HepG2 (cell line): ENCODE measurements around the gene MAVS. TPM values are rescaled to one million over a fixed set of nuclear protein-coding genes. Genes with fewer than 3 reads are reported as not detected.
A peak's percentile ranks its signal among the peaks of the same experiment; 100 is the strongest.

Experiments
- CREM ChIP-seq, 2 experiments: sonication (generic) in 1 of 2; formaldehyde crosslinking in 1 of 2; IDR thresholded peaks; 2 replicates each; pipeline versions ENCODE4 v1.4.0 to v1.6.1; 2016 to 2020; ENCODE audit warnings: antibody characterized with exemption in 1 of 2, mild to moderate bottlenecking in 1 of 2, missing genetic modification reagents in 1 of 2
- DDIT3 ChIP-seq: sonication (generic); formaldehyde crosslinking; IDR thresholded peaks from 2 replicates; pipeline ENCODE4 v1.4.0; 2020; ENCODE audit warnings: mild to moderate bottlenecking, missing genetic modification reagents
- ISL2 ChIP-seq: sonication (generic); formaldehyde crosslinking; IDR thresholded peaks from 2 replicates; pipeline ENCODE4 v1.5.0; 2020; ENCODE audit warnings: missing genetic modification reagents
- KDM4B ChIP-seq: sonication (generic); formaldehyde crosslinking; IDR thresholded peaks from 2 replicates; pipeline ENCODE4 v1.4.0; 2020; ENCODE audit warnings: missing genetic modification reagents
- LCORL ChIP-seq, 2 experiments: fragments of 450-650 bp in 1 of 2; sonication (generic) in 1 of 2; formaldehyde crosslinking in 1 of 2; IDR thresholded peaks; 2 replicates each; pipeline versions ENCODE4 v1.5.0 to v1.6.1; 2017 to 2020; ENCODE audit warnings: antibody characterized with exemption in 1 of 2, missing genetic modification reagents in 1 of 2
- MBD4 ChIP-seq: IDR thresholded peaks from 2 replicates; pipeline ENCODE4 v1.6.1; 2012; ENCODE audit warnings: low read length, inconsistent platforms, borderline replicate concordance
- MED1 ChIP-seq: sonication (generic); formaldehyde crosslinking; IDR thresholded peaks from 2 replicates; pipeline ENCODE4 v1.4.0; 2020; ENCODE audit warnings: missing genetic modification reagents
- PLRG1 ChIP-seq: fragments of 450-650 bp; conservative IDR thresholded peaks from 2 replicates; pipeline ENCODE4 v1.6.1; 2016
- PRDM4 ChIP-seq: sonication (generic); formaldehyde crosslinking; IDR thresholded peaks from 2 replicates; pipeline ENCODE4 v1.9.0; 2021; ENCODE audit warnings: missing genetic modification reagents, borderline replicate concordance
- RBM39 ChIP-seq: fragments of 200-400 bp; formaldehyde crosslinking; IDR thresholded peaks from one replicate; pipeline ENCODE4 v1.6.1; 2018; ENCODE audit warnings: antibody characterized with exemption, mild to moderate bottlenecking, low read depth, low read length; ENCODE audit not compliant: poor library complexity, severe bottlenecking
- RCOR2 ChIP-seq: IDR thresholded peaks from 2 replicates; pipeline ENCODE4 v1.6.1; 2016; ENCODE audit warnings: missing biosample characterization, missing genetic modification reagents
- SATB2 ChIP-seq: sonication (generic); formaldehyde crosslinking; IDR thresholded peaks from 2 replicates; pipeline ENCODE4 v1.5.0; 2020; ENCODE audit warnings: missing genetic modification reagents
- SOX6 ChIP-seq, 2 experiments: fragments of 450-650 bp in 1 of 2; sonication (generic) in 1 of 2; formaldehyde crosslinking in 1 of 2; IDR thresholded peaks; 2 replicates each; pipeline versions ENCODE4 v1.4.0 to v1.6.1; 2017 to 2020; ENCODE audit warnings: antibody characterized with exemption in 1 of 2, mild to moderate bottlenecking in 1 of 2, missing genetic modification reagents in 1 of 2
- SRF ChIP-seq: IDR thresholded peaks from 2 replicates; pipeline ENCODE4 v1.6.1; 2011; ENCODE audit warnings: mild to moderate bottlenecking, low read depth, low read length, moderate library complexity
- ZBED4 ChIP-seq: sonication (generic); formaldehyde crosslinking; IDR thresholded peaks from 2 replicates; pipeline ENCODE4 v1.4.0; 2020; ENCODE audit warnings: missing genetic modification reagents, borderline replicate concordance
- ZEB1 ChIP-seq: IDR thresholded peaks from 2 replicates; pipeline ENCODE4 v1.6.1; 2012; ENCODE audit warnings: mild to moderate bottlenecking, low read depth, inconsistent platforms; ENCODE audit not compliant: insufficient replicate concordance
- ZNF17 ChIP-seq: sonication (generic); formaldehyde crosslinking; IDR thresholded peaks from 2 replicates; pipeline ENCODE4 v1.5.0; 2020; ENCODE audit warnings: mild to moderate bottlenecking, missing genetic modification reagents
- ZNF709 ChIP-seq: sonication (generic); formaldehyde crosslinking; IDR thresholded peaks from 2 replicates; pipeline ENCODE4 v1.5.0; 2020; ENCODE audit warnings: mild to moderate bottlenecking, missing genetic modification reagents
- ZNF710 ChIP-seq: sonication (generic); formaldehyde crosslinking; IDR thresholded peaks from 2 replicates; pipeline ENCODE4 v1.5.0; 2020; ENCODE audit warnings: mild to moderate bottlenecking, missing genetic modification reagents, borderline replicate concordance
- ZNF782 ChIP-seq: sonication (generic); formaldehyde crosslinking; IDR thresholded peaks from 2 replicates; pipeline ENCODE4 v1.4.0; 2020; ENCODE audit warnings: missing genetic modification reagents, mild to moderate bottlenecking, borderline replicate concordance
- ZSCAN9 ChIP-seq: IDR thresholded peaks from 2 replicates; pipeline ENCODE4 v1.6.1; 2016; ENCODE audit warnings: borderline replicate concordance
- polyA plus RNA-seq, 8 experiments: library from polyadenylated mRNA; depleted of rRNA in 3 of 8; stranded (reverse) in 7 of 8; unstranded in 1 of 8; fragments of >200 nt; fragmentation: Illumina TruSeq in 4 of 8; extraction: Trizol in 4 of 8; gene quantifications; 2 replicates each; pipeline versions ENCODE4 v1.2.1 to v1.2.3, GENCODE V29; 2011 to 2016; ENCODE audit warnings: low read depth in 4 of 8, missing spikeins in 1 of 8, mixed read lengths in 1 of 8; ENCODE audit not compliant: insufficient read depth in 1 of 8
- total RNA-seq, 5 experiments: library from RNA; depleted of rRNA; stranded (reverse); fragments of >200 nt; fragmentation: Illumina TruSeq; extraction: Trizol; gene quantifications; 2 replicates each; pipeline ENCODE4 v1.2.3, GENCODE V29; 2016; ENCODE audit warnings: low read depth in 1 of 5

MAVS gene
- total and polyA plus RNA-seq, 2 of the 13 experiments (the other 11 are each of a cell fraction or from before 2014, with no cell fraction given): 27.3 to 36.6 TPM

- TF ChIP-seq ZBED4 (CRISPR knock-in tag) (peak; percentile 84), ZNF782 (CRISPR knock-in tag) (no peak), SRF (no peak), DDIT3 (CRISPR knock-in tag) (no peak), RCOR2 (0 out of 2 replicates have a peak, but pooled peaks have one; percentile 41), SOX6 (IDR thresholded peaks at IDR 0.05) (no peak), SOX6 (CRISPR knock-in tag; IDR thresholded peaks at IDR 0.05) (peak; percentile 76), MED1 (CRISPR knock-in tag) (peak; percentile 69), PLRG1 (no peak), CREM (IDR thresholded peaks at IDR 0.05) (no peak), CREM (CRISPR knock-in tag; IDR thresholded peaks at IDR 0.05) (0 out of 2 replicates have a peak, but pooled peaks have one; percentile 6), ZNF17 (peak; percentile 82; the same call in 1 of the 2 replicates), RBM39 (peak; percentile 99), MBD4 (no peak), PRDM4 (no peak; the same call in 1 of the 2 replicates), ZNF710 (CRISPR knock-in tag) (peak; percentile 85), ISL2 (CRISPR knock-in tag) (peak; percentile 77), SATB2 (peak; percentile 89), ZNF709 (CRISPR knock-in tag) (peak; percentile 43; the same call in 1 of the 2 replicates), KDM4B (CRISPR knock-in tag) (peak; percentile 94), ZEB1 (peak; percentile 52), LCORL (IDR thresholded peaks at IDR 0.05) (0 out of 2 replicates have a peak, but pooled peaks have one; percentile 59), LCORL (CRISPR knock-in tag; IDR thresholded peaks at IDR 0.05) (peak; percentile 89), ZSCAN9 (peak; percentile 65)
These were observed at the start of gene MAVS (continued) for GRCh38 chr20:3846740-3847428.
